ENCODE data around the gene PHC2.
"Not testable (repeated sequence)": the region's sequence is repeated elsewhere in the genome, so short reads cannot be mapped to it uniquely, and the experiment has no call there.

PHC2 gene

DNA sequence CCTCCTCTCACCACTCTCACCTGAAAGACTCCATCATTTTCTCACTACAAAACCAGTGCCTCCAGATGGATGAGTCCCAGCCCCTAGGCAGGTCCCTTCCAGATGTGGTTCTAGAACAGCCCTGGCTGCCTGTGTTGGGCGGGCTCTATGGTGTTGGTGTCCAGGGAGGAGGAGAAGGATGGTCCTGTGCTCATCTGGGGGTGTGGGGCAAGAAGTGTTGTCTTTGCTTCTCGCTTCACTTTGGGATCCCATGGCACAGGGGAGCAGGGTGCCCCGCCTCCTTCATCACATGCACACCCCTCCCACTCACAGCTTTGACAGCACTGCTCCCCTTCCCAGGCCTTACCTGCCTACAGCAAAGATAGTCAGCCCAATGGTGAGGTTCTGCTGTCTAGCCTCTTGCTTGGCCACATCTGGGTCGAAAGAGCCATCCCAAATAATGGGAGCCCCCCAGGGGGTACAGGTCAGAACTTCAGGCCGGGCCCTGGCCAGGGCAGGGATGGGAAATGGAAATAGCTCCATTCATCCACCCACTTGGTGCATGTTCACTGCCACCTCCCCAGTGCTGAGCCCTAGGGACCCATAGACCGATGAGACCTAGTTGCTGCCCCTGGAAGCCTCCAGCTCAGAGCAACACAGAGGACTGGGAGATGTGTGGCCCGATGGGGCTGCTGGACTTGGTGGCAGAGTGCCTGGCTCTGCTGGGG is 119.0 kb downstream of the PHC2 start:
- no peak for DNase-seq (ENCODE audit: low read depth in 2 of 2)

DNA sequence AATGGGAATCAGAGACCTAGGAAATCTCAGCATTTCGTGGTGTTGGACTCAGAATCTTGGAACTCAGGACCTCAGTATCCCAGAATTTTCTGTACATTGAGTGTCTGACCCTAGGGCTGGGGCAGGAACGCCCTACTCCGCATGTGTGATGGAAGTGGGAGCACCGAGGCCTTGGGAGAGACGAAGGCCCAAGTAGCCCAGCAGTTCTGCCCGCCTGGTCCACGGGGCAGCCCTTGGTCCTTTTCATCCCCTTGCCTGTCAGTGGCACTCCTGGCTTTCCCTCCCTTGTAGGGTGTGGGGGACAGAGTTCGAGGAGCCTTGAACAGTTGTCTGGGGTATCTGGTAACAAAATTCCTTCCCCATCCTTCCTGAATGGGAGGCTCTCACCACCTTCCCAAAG is 120.2 kb downstream of the PHC2 start:
- DNase-seq (ENCODE audit: low read depth in 2 of 2), result no peak

GRCh38 chr1:33309351-33309750 is 121.5 kb downstream of the PHC2 start:
- DNase-seq (ENCODE audit: low read depth in 2 of 2), result not testable (repeated sequence)

DNA sequence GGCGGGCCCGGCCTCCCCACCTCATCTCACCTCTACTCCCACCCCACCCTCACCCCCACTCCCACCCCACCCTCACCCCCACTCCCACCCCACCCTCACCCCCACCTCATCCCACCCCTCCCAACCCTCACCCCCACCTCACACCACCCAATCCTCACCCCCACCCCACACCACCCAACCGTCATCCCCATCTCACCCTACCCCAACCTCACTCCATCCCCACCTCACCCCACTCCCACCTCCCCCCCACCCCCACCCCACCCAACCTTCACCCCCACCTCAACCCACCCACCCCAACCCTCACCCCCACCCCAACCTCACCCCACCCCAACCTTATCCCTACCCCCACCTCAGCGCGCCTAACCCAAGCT is 123.4 kb downstream of the PHC2 start:
- DNase-seq (ENCODE audit: low read depth in 2 of 2), result no peak

GRCh38 chr1:33306653-33307493 is 124.0 kb downstream of the PHC2 start:
- DNase-seq (ENCODE audit: low read depth in 2 of 2), result no peak

- no peak for DNase-seq (ENCODE audit: low read depth in 2 of 2)
These were observed 124.9 kb downstream of the PHC2 start for GRCh38 chr1:33305816-33306652.

- no peak for DNase-seq (ENCODE audit: low read depth in 2 of 2)
These were observed 125.9 kb downstream of the PHC2 start for GRCh38 chr1:33305016-33305415.

DNA sequence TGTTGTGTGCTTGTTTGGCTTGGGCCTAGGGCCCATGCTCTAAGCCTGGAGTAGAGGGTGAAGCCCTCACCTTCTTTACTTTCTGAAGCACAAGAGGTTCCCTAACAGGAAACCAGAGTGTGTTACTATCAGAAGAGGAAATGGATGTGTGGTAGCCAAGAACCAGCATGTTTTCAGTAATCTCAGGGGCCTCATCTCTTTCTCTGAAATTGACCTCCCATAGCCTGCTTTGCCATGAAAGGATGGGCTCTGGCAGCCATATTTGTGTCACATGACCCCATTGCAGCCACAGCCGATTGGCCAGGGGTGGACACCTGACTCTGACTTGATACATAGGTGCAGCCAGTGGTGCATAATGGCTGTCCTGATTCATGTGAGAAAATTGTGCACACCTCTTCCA is 128.6 kb downstream of the PHC2 start:
- DNase-seq (ENCODE audit: low read depth in 2 of 2), result peak in 1 of 2 donors; percentile 11

DNA sequence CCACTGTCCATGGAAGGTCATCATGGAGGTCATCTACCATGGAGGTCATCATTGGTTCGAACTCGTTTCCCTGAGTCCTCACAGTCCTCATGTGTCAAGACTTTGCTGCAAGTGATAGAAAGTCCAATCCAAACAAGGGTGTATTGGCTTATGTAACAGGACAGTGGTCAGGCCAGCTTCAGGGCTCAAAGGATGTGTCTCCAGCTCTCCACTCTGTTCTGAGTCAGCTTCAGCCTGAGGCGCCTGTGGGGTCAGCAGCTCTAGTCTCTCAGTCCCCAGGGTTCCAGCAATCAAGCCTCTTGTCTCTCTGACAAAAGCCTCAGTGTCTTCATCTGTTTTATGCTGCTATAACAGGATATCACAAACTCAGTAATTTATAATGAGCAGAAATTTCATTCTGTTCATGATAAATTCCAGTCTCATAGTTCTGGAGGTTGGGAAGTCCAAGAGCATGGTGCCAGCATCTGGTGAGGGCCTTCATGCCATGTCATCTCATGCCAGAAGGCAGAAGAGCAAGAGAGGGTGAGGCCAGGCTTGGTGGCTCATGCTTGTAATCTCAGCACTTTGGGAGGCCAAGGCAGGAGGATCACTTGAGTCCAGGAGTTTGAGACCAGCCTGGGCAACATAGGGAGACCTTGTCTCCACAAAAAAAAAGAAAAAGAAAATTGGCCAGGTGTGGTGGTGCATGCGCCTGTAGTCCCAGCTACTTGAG is 129.5 kb downstream of the PHC2 start:
- no peak for DNase-seq (ENCODE audit: low read depth in 2 of 2)

GRCh38 chr1:33300673-33301072 is 130.2 kb downstream of the PHC2 start:
- no peak for DNase-seq (ENCODE audit: low read depth in 2 of 2)

GRCh38 chr1:33299461-33300155 is 131.3 kb downstream of the PHC2 start:
- DNase-seq (ENCODE audit: low read depth in 2 of 2), result no peak

DNA sequence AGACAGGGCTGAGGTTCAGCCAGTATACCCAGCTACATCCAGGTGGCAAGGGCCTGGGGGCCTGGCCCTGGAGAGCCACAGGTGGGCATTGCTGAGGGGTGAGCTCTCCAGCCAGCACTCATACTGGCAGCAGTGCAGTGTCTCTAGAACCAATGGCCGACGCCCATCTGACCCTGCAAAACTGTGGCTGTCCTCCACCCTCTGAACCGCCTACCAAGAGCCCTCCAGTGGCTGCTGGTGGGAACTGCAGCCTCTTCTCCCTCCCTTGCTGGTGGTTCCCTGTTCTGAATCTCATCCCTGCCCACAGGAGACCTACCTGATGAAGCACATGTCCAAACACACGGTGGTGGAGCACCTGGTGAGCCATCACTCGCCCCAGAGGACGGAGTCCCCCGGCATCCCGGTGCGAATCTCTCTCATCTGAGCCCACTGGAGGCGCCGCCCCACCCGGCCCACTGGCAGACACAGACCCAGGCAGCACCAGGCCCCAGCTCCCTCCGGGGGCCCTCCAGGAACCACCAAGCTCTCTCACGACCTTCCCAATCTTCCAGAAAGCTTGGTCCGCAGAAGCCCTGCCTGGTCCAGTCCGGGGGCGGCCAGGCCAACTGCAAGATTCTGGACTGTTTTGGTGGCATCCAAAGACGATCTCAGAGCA is 132.1 kb downstream of the PHC2 start:
- DNase-seq (ENCODE audit: low read depth in 2 of 2), result peak; percentile 32 to 40

DNA sequence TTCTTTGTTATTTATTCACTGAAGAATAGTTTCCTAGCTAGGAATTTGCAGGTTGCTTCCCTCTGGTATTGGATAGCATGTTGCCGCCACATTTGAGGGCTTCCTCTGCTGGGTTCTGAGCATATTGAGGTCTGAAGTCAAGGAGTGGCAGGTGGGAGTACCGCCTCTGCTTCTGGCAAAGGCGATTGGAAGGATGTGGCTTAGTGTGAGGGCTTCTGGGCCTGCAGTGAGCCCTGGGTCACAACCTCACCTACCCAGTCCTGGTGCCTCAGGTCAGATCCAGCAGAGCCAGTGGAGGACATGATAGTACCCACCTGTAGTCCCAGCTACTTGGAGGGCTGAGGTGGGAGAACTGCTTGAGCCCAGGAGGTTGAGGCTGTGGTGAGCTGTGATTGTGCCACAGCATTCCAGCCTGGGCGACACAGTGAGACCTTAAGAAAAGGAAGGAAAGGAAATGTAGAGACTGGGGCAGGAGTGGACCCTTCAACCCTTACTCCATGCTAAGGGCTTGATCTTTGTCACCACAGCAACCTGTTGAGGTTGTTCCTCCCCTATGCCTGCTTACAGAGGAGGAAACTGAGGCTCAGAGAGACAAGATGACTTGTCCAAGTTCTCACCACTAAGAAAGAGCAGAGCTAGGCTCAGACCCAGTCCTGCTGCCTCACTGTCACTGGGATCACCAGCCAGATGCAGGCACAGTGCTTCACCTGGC is 132.8 kb downstream of the PHC2 start:
- DNase-seq (ENCODE audit: low read depth in 2 of 2), result no peak

GRCh38 chr1:33296824-33297223 is 134.1 kb downstream of the PHC2 start:
- no peak for DNase-seq (ENCODE audit: low read depth in 2 of 2)

DNA sequence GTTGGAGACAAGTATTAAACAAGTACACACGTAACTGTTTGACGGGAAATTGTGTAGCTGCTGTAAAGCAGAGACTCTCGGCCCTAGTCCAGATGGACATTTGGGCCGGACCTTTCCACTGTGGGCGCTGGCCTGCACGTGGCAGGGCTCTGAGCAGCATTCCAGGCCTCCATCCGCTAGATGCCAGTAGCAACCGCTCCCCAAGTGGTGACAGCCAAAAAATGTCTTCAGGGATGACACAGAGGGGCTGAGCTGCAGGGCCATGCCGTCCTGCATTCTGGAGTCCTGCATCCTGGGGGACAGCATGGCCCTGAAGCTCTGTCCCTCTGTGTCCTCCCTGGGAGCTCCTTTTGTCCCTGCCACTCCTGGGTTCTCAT is 134.8 kb downstream of the PHC2 start:
- DNase-seq (ENCODE audit: low read depth in 2 of 2), result no peak

GRCh38 chr1:33295450-33296081 is 135.3 kb downstream of the PHC2 start:
- peak; percentile 71 to 84 for DNase-seq (ENCODE audit: low read depth in 2 of 2)

DNA sequence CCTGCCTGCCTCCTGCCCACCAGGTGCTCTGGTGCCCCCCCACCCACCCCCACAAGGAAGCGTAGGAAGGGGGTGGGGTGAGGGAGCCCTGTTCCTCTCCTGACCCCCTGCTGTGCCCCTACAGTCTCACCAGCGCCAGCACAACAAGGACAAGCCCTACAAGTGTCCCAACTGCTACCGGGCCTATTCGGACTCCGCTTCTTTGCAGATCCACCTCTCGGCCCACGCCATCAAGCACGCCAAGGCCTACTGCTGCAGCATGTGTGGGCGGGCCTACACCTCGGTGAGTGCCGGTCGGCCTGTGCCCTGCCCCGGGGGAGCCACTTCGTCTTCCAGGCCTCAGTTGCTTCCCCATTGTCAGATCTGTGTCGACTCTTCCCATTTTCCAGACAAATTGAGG is 135.9 kb downstream of the PHC2 start:
- DNase-seq (ENCODE audit: low read depth in 2 of 2), result no peak

DNA sequence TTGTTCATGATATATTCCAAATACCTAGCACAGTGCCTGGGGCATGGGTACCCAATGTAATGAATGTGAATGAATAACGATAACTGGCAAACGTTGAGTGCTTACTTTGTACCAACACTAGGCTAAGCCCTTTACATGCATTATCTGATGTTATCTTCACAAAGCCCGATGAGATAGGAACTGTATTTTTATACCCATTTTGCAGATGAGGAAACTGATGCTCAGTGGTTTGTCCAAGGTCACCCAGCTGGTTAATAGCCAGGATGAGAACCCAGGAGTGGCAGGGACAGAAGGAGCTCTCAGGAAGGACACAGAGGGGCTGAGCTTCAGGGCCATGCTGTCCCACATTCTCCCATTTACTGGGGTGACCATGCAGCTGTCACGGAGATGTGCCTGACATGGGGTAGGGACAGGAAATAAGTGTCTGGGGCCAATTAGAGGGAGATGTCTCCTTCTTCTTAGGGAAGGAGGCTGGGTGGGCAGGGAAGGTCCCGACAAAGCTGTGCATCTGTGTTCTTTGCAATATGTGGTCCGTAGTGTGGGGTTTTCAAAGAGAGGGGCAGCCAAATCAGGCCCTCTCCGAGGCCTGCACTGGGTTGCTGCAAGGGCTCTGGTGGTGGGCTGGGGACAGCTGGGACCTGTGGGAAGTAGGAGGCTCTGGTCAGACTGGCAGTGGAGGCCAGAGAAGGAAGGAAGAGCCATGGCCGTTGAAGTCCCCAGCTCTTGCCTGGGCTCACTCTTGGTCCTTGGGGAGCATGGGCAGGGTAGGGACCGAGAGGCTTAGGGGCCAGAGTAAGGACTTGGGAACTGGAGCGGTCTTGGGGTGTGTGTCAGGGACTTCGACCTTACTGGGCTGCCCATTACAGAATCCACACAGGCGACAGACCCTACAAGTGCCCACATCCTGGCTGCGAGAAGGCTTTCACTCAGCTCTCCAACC is 136.6 kb downstream of the PHC2 start:
- no peak for DNase-seq (ENCODE audit: low read depth in 2 of 2)
